ENCODE results near the gene CDKN2B.

- no peak for TF ChIP-seq EGR1 (IDR thresholded peaks at IDR 0.05; ENCODE audit: low read depth)
- no peak for TF ChIP-seq ZFX (IDR thresholded peaks at IDR 0.05)
- no peak for TF ChIP-seq CTCF (IDR thresholded peaks at IDR 0.05 in 2 of 3, conservative IDR thresholded peaks at IDR 0.05 in 1 of 3; ENCODE audit: borderline replicate concordance in 1 of 3, insufficient read depth in 1 of 3, low read depth in 2 of 3, low read length in 2 of 3)
Observed at GRCh38 chr9:22031655-22032411, 22.7 kb upstream of the CDKN2B start.
